Skeletal muscle cell (primary cell): Measurements from ENCODE around the gene EPS8L3.
"Not testable (repeated sequence)": the region's sequence is repeated elsewhere in the genome, so short reads cannot be mapped to it uniquely, and the experiment has no call there.

Experiments
- DNase-seq: peaks from one replicate; pipeline ENCODE4 v3.0.0-alpha.2; 2010; ENCODE audit warnings: low read depth
- H3K4me3 ChIP-seq: 2 replicates; pipeline ENCODE4 v1.5.1; 2011; ENCODE audit warnings: low read depth, mild to moderate bottlenecking, control low read depth, low read length, moderate library complexity

Gene EPS8L3

DNA sequence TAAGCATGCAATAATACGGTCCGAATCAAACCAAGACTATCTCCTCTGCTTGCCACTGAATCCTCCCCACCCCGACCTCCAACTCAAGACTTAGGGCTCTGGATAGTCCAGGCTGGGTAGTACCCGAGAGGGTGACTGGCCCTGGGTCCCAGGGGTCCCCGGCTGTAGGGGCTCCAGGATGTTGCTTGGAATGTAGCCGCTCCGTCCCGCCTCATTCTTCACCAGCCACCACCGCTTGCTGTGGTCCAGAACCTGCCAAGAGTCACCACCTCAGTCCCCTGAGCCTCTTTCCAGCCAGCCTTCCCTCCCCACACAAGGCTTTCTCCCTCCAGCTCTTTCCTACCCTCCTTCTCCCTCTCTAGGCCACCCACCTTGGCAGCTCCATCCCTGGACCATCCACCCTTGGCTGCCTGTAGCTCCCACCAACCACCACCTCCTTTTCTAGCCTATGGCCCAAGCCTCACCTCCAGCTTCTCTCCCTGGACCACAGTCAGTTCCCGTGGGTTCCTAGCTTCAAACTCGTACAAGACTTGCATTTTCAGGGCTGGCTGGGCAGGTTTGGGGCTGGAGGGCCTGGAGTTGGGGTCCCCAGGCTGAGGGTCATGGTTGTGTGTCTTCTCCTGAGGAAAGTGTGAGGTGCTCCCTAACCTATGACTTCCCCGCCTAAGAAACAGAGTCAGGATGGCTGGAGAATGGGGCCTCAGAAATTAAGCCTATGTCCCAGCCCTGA is 12.0 kb downstream of the EPS8L3 start:
- H3K4me3 ChIP-seq = no peak overlapping the region
- no peak for DNase-seq

GRCh38 chr1:109750920-109751319 is 12.8 kb downstream of the EPS8L3 start:
- DNase-seq = no peak
- no peak overlapping the region for H3K4me3 ChIP-seq

- H3K4me3 ChIP-seq = no peak overlapping the region
- DNase-seq = no peak
Measured at GRCh38 chr1:109750241-109750882, 13.4 kb downstream of the EPS8L3 start.

GRCh38 chr1:109749221-109749620 is 14.5 kb downstream of the EPS8L3 start:
- DNase-seq = no peak
- H3K4me3 ChIP-seq = no peak overlapping the region

DNA sequence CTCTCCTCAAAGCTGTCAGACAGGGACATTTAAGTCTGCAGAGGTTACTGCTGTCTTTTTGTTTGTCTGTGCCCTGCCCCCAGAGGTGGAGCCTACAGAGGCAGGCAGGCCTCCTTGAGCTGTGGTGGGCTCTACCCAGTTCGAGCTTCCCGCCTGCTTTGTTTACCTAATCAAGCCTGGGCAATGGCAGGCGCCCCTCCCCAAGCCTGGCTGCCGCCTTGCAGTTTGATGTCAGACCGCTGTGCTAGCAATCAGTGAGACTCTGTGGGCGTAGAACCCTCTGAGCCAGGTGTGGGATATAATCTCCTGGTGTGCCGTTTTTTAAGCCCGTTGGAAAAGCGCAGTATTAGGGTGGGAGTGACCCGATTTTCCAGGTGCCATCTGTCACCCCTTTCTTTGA is 15.4 kb downstream of the EPS8L3 start:
- not testable (repeated sequence) for DNase-seq, H3K4me3 ChIP-seq

- H3K4me3 ChIP-seq = peak within 1 kb of the TSS; percentile 69
- DNase-seq = no peak
Measured at GRCh38 chr1:109740615-109741373, 22.9 kb downstream of the EPS8L3 start, which contains the start of gene GSTM3. Gene GSTM3 (minus strand): TSS chr1:109741038. CDS start chr1:109740287, 751 bp downstream.

GRCh38 chr1:109739738-109740614 is 23.7 kb downstream of the EPS8L3 start:
- no peak for DNase-seq
- H3K4me3 ChIP-seq = peak overlapping the region; percentile 69

GRCh38 chr1:109733236-109733870 is 30.4 kb downstream of the EPS8L3 start:
- H3K4me3 ChIP-seq = no peak overlapping the region
- no peak for DNase-seq

DNA sequence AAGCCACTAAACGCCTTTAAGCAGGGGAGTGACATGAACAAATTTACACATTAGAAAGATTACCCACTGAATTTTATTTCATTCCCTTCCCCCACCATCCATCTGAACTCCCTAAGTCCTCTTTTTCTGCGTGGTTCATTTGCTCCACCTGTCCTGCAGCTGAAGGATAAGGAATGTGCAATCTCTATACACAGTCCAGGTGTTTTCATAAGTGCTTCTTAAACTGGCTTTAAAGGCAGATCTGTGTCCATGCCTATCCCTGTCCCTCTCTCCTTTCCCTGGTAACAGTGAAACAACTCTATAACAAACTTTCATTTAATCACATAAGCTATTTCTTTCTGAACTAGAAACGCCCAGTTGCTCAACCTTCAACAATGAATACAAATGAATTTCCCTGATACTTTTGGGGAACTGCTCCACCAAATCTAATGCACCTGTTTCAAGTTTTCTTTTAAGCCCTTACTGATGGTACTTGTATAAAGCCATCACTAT is 31.3 kb downstream of the EPS8L3 start:
- no peak for DNase-seq
- H3K4me3 ChIP-seq = no peak overlapping the region

DNA sequence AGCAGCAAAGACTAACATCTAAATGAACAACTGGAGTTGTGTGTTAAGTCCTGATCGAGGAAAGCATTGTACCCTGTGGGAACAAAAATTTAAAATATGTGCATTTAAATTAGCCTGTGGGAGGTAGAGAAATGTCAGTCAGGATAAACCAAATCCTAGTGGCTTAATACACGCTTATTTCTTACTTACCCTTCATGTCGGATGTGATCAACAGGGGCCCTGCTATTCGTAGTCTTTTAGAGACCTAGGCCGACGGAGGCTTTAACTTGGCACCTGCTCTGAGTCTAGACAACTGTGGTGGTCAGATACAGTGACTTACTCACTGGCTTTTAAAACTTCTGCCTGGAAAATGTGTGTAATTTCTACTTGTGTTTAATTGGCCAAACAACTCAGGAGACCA is 33.1 kb downstream of the EPS8L3 start:
- no peak overlapping the region for H3K4me3 ChIP-seq
- DNase-seq = no peak

- no peak overlapping the region for H3K4me3 ChIP-seq
- DNase-seq = no peak
Measured at GRCh38 chr1:109728870-109729269, 34.9 kb downstream of the EPS8L3 start.

- no peak for DNase-seq
- H3K4me3 ChIP-seq = no peak overlapping the region
Measured at GRCh38 chr1:109726728-109727373, 36.9 kb downstream of the EPS8L3 start.

DNA sequence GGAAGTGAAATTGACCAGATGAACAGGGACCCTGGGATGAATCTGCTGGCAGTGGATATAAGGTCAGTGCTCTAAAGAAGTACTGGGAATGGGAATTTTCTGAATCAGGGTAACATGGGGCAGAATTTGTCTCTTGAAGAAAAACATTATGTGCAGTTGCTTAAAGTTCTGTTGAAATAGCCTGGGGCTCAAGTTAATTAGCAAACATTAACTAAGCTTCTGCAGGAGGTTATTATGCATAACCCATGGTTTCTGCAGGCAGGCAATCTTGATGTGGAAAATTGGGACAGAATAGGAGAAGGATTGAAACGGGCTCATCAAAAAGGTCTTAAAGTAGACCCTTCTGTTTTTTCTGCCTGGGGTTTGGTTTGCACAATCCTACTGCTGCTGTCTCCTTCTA is 37.7 kb downstream of the EPS8L3 start:
- no peak overlapping the region for H3K4me3 ChIP-seq
- DNase-seq = no peak

- no peak for DNase-seq
- H3K4me3 ChIP-seq = no peak overlapping the region
Measured at GRCh38 chr1:109725510-109725909, 38.2 kb downstream of the EPS8L3 start.

DNA sequence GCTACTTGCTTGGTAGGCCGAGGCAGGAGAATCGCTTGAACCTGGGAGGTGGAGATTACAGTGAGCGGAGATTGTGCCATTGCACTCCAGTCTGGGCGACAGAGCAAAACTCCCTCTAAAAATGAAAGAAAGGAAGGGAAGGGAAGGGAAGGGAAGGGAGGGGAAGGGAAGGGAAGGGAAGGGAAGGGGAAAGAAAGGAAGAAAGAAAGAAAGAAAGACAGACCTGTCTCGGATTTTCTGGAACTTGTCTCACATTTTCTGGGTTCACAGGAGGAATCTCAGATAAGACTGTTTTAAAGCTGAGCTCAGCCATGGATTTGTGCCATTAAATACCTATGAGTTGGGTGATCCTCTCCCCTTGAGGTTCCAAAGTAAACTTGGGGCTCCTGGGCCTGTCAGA is 38.8 kb downstream of the EPS8L3 start:
- DNase-seq = no peak
- no peak overlapping the region for H3K4me3 ChIP-seq

GRCh38 chr1:109722908-109723691 is 40.6 kb downstream of the EPS8L3 start:
- no peak for DNase-seq
- H3K4me3 ChIP-seq = no peak overlapping the region

DNA sequence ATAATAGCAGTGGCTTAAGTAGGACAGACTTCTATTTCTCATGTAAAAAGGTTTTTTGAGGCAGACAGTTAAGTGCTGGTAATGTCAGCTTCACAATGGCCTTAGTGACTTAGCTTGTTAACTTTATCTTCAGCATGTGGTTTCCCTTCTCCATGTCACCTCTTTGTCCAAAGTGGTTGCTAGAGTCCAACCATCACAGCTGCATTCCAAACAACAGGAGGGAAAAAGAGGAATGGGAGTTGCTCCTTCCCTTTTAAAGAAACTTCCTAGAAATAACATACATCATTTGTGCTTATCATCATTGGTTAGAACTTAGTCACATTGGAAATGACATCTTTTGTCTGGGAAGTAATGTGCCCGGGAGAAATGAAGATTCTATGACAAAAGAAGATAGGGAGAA is 41.8 kb downstream of the EPS8L3 start:
- H3K4me3 ChIP-seq = no peak overlapping the region
- DNase-seq = no peak

GRCh38 chr1:109721042-109721441 is 42.7 kb downstream of the EPS8L3 start:
- no peak for DNase-seq

More at GRCh38 chr1:109721042-109721441, 42.7 kb downstream of the EPS8L3 start:
- H3K4me3 ChIP-seq = no peak overlapping the region
